Measurements from ENCODE around the gene KAT5.
A peak's percentile ranks its signal among the peaks of the same experiment; 100 is the strongest.
"Not testable (repeated sequence)": the region's sequence is repeated elsewhere in the genome, so short reads cannot be mapped to it uniquely, and the experiment has no call there.

KAT5 gene

DNA sequence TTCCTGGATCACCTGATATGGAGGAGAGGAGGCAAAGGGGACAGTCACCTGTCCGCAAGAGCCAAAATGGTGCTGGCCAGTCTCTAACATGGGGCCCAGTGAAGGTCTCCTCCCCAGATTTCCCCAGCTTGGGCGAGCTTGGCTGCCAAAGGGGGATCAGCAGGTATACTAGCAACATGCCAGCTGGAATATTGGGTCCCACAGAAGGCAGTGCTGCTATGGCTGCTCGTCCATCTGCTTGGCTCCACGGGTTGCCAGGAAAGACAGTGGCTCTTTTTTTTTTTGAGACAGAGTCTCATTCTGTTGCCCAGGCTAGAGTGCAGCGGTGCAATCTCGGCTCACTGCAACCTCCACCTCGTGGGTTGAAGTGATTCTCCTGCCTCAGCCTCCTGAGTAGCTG, 12.7 kb upstream of the KAT5 start:
- Mint-ChIP-seq H3K9me3 (no peaks in the 10 kb centered on the region), H3K27ac (no peak overlapping the region), H3K4me3 (no peak overlapping the region), H3K4me1 (ENCODE audit: low read depth) (no peaks in the 10 kb centered on the region), H3K36me3 (ENCODE audit: low read depth) (no peaks in the 10 kb centered on the region), H3K27me3 (peaks cover 5% of the 10 kb centered on the region)
- no peak for DNase-seq

DNA sequence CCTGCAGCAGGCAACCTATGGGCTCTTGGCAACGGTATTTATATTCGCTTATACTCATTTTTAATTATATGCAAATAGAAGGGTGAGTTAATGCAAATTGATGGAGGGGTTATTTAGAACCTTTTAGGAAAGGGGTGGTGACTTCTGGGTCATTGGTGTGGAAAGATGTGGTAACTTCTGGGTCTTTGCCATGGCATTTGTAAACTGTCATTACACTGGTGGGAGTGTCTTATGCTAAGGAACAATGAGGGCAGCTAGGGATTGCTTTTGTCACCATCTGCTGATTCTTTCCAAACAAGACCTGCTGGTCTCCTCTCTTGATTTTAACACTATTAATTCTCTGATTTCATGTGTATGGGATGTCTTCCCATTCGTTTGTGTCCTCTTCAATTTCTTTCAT, 11.7 kb upstream of the KAT5 start:
- peaks cover 7% of the 10 kb centered on the region for H3K27me3 Mint-ChIP-seq
- H3K27ac Mint-ChIP-seq, result no peak overlapping the region
- no peaks in the 10 kb centered on the region for H3K36me3 Mint-ChIP-seq (ENCODE audit: low read depth)
- DNase-seq, result no peak
- no peaks in the 10 kb centered on the region for H3K4me1 Mint-ChIP-seq (ENCODE audit: low read depth)
- H3K4me3 Mint-ChIP-seq, result no peak overlapping the region
- H3K9me3 Mint-ChIP-seq, result no peaks in the 10 kb centered on the region

DNA sequence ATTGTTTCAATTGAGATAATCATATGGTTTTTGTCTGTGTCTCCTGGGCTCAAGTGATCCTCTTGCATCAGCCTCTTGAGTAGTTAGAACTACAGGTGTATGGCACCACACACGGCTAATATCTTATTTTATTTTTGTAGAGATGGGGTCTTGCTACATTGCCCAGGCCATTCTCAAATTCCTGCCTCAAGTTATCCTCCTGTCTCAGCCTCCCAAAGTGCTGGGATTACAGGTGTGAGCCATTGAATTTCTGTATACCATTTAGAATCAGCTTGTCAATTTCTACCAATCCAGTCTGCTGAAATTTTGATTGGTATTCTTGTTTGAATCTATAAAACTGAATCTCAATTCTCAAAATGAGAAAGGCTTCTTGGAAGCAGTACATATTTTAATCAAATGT, 10.4 kb upstream of the KAT5 start:
- Mint-ChIP-seq H3K4me3 (no peak overlapping the region), H3K27ac (no peak overlapping the region), H3K27me3 (peaks cover 7% of the 10 kb centered on the region), H3K4me1 (ENCODE audit: low read depth) (peaks cover 3% of the 10 kb centered on the region), H3K36me3 (ENCODE audit: low read depth) (no peaks in the 10 kb centered on the region), H3K9me3 (no peaks in the 10 kb centered on the region)
- no peak for DNase-seq

DNA sequence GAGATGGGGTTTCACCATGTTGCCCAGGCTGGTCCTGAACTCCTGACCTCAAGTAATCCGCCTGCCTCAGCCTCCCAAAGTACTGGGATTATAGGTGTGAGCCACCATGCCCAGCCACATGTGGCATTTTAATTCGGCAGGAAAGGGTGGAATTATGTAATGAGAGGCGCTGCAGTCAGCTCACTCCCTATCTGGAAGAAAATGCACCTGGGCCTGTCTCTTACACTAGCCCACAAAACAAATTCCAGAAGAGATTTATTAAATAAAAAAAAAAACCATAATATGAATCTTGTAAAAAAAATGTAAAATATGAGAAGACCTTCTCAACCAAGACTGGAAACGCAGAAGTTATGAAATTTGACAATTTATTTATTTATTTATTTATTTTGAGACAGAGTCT, 8.2 kb upstream of the KAT5 start:
- Mint-ChIP-seq H3K4me1 (ENCODE audit: low read depth) (peaks cover 4% of the 10 kb centered on the region), H3K4me3 (no peak overlapping the region), H3K27ac (no peak overlapping the region), H3K9me3 (no peaks in the 10 kb centered on the region), H3K27me3 (peaks cover 7% of the 10 kb centered on the region), H3K36me3 (ENCODE audit: low read depth) (no peaks in the 10 kb centered on the region)
- no peak for DNase-seq

DNA sequence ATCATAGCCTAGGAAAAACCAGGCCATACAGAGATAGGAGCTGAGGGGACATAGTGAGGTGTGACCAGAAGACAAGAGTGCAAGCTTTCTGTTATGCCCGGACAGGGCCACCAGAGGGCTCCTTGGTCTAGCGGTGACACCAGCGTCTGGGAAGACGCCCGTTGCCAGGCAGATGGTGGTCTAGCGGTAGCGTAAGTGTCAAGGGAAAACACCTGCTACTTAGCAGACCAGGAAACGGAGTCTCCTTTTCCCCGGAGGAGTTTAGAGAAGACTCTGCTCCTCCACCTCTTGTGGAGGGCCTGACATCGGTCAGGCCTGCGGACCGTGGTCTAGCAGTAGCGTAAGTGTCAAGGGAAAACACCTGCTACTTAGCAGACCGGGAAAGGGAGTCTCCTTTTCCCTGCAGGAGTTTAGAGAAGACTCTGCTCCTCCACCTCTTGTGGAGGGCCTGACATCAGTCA, 5.7 kb upstream of the KAT5 start:
- not testable (repeated sequence) for H3K4me3 Mint-ChIP-seq; H3K36me3 Mint-ChIP-seq (ENCODE audit: low read depth); H3K27me3 Mint-ChIP-seq; H3K27ac Mint-ChIP-seq; H3K9me3 Mint-ChIP-seq
- DNase-seq, result peak; percentile 83
- peaks cover 12% of the 10 kb centered on the region for H3K4me1 Mint-ChIP-seq (ENCODE audit: low read depth)

DNA sequence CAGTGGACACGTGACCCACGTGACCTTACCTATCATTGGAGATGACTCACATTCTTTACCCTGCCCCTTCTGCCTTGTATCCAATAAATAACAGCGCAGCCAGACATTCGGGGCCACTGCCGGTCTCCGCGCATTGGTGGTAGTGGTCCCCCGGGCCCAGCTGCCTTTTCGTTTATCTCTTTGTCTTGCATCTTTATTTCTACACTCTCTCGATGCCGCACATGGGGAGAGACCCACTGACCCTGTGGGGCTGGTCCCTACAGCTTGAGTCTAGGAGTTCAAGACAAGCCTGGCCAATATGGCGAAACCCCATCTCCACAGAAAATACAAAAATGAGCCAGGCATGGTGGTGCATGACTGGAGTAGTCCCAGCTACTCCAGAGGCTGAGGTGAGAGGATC, 5.0 kb upstream of the KAT5 start:
- peaks cover 14% of the 10 kb centered on the region for H3K4me1 Mint-ChIP-seq (ENCODE audit: low read depth)
- DNase-seq; H3K4me3 Mint-ChIP-seq; H3K36me3 Mint-ChIP-seq (ENCODE audit: low read depth); H3K9me3 Mint-ChIP-seq; H3K27ac Mint-ChIP-seq; H3K27me3 Mint-ChIP-seq: not testable (repeated sequence)

DNA sequence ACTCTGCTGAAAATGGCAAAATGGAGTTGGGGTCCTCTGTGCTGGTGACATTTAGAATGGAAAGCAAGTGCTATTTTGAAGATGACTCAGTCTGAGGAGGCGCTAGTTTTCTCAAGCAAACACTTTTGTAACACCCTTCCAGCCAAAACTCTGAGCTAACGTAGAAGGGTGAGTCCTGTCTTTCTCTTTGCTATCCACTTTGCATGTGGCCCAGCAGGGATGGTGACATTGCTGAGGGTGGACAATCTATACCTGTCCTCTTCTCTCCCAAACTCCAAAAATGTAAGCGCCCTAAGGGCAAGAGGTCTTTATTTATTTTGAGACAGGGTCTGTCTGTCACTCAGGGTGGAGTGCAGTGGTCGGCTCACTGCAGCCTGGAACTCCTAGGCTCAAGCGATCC, 3.6 kb upstream of the KAT5 start:
- Mint-ChIP-seq H3K4me3 (no peak overlapping the region), H3K9me3 (no peaks in the 10 kb centered on the region), H3K36me3 (ENCODE audit: low read depth) (peaks cover 16% of the 10 kb centered on the region), H3K4me1 (ENCODE audit: low read depth) (peaks cover 23% of the 10 kb centered on the region), H3K27ac (no peak overlapping the region), H3K27me3 (peaks cover 2% of the 10 kb centered on the region)
- no peak for DNase-seq

DNA sequence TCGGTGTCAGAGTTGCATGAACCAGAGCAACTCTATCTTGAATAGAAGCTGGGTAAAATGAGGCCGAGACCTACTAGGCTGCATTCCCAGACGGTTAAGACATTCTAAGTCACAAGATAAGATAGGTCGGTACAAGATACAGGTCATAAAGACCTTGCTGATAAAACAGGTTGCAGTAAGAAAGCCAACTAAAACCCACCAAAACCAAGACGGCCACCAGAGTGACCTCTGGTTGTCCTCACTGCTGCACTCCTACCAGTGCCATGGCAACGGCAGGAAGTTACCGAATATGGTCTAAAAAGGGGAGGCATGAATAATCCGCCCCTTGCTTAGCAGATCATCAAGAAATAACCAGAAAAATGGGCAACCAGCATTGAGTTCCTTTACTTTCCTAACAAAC, 2.4 kb upstream of the KAT5 start:
- peaks cover 28% of the 10 kb centered on the region for H3K36me3 Mint-ChIP-seq (ENCODE audit: low read depth)
- H3K9me3 Mint-ChIP-seq, result no peaks in the 10 kb centered on the region
- DNase-seq, result no peak
- peaks cover 34% of the 10 kb centered on the region for H3K4me1 Mint-ChIP-seq (ENCODE audit: low read depth)
- no peak overlapping the region for H3K27ac Mint-ChIP-seq
- no peaks in the 10 kb centered on the region for H3K27me3 Mint-ChIP-seq
- no peak overlapping the region for H3K4me3 Mint-ChIP-seq

DNA sequence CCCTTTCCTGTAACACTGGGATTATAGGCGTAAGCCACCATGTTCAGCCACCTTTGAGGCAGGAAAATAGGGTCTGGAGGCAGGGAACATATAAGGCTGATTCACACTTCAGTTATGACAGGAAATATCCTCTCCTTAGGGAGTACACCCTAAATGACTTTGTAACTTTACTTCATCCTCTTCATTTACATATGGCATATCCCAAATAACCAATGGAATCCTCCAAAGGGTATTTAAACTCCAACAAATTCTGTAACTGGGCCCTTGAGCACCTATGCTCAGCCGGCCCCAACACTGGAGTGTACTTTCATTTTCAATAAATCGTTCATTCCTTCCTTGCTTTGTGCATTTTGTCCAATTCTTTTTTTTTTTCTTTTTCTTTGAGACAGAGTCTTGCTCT, 1.6 kb upstream of the KAT5 start:
- Mint-ChIP-seq H3K27ac (no peak overlapping the region), H3K4me3 (no peak overlapping the region), H3K27me3 (no peaks in the 10 kb centered on the region), H3K9me3 (no peaks in the 10 kb centered on the region), H3K4me1 (ENCODE audit: low read depth) (peaks cover 39% of the 10 kb centered on the region), H3K36me3 (ENCODE audit: low read depth) (peaks cover 35% of the 10 kb centered on the region)
- no peak for DNase-seq

DNA sequence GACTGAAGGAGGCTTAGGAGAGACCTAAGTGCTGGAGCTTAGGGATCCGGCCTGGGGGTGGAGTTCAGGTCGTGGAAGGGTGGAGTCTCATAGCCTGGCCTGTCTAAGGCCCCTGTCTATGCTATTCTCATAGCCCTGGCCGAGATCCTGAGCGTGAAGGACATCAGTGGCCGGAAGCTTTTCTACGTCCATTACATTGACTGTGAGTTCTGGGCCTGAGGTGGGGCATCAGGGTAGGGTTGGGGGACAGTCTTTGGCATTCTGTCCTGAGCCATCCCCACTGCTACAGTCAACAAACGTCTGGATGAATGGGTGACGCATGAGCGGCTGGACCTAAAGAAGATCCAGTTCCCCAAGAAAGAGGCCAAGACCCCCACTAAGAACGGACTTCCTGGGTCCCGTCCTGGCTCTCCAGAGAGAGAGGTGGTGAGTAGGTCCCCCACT, 603 bp downstream of the KAT5 start:
- Mint-ChIP-seq H3K36me3 (ENCODE audit: low read depth) (peaks cover 56% of the 10 kb centered on the region), H3K4me3 (peak overlapping the region; percentile 87), H3K27me3 (no peaks in the 10 kb centered on the region), H3K4me1 (ENCODE audit: low read depth) (peaks cover 41% of the 10 kb centered on the region), H3K27ac (peak overlapping the region; percentile 100), H3K9me3 (no peaks in the 10 kb centered on the region)
- DNase-seq, result no peak

DNA sequence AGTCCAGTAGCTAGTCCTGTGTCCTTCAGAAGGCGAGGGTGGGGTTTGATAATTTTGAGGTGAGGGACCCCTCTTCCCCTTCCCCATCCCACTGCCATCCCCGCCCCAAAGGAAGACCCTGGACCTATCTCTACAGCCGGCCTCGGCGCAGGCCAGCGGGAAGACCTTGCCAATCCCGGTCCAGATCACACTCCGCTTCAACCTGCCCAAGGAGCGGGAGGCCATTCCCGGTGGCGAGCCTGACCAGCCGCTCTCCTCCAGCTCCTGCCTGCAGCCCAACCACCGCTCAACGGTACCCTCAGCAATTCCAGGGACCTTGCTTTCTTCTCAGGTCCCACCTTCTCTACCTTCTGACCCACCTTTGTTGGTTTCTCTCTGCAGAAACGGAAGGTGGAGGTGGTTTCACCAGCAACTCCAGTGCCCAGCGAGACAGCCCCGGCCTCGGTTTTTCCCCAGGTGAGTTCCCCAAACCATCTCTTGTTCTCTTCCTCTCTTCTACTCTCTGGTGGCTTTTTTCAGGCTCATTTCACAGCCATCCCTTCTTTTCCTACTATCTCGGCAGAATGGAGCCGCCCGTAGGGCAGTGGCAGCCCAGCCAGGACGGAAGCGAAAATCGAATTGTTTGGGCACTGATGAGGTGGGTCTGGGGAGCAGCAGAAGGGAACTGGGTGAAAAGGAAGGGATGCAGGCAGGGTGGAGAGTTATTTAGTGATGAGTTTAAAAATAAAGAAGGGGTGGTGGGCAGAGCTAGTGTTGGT, 1.3 kb downstream of the KAT5 start:
- Mint-ChIP-seq H3K4me3 (peak overlapping the region; percentile 87), H3K4me1 (ENCODE audit: low read depth) (peaks cover 48% of the 10 kb centered on the region), H3K9me3 (no peaks in the 10 kb centered on the region), H3K27ac (peak overlapping the region; percentile 100), H3K27me3 (no peaks in the 10 kb centered on the region), H3K36me3 (ENCODE audit: low read depth) (peaks cover 64% of the 10 kb centered on the region)
- no peak for DNase-seq

DNA sequence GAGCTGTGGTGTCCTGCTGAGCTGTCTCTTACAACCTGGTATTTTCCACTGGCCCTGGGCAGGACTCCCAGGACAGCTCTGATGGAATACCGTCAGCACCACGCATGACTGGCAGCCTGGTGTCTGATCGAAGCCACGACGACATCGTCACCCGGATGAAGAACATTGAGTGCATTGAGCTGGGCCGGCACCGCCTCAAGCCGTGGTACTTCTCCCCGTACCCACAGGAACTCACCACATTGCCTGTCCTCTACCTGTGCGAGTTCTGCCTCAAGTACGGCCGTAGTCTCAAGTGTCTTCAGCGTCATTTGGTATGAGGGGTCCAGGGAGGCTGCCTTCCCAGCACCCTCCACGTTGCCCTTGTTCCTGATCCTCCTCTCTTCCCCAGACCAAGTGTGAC, 2.4 kb downstream of the KAT5 start:
- DNase-seq, result no peak
- H3K27me3 Mint-ChIP-seq, result no peaks in the 10 kb centered on the region
- peaks cover 74% of the 10 kb centered on the region for H3K36me3 Mint-ChIP-seq (ENCODE audit: low read depth)
- no peak overlapping the region for H3K4me3 Mint-ChIP-seq
- H3K9me3 Mint-ChIP-seq, result no peaks in the 10 kb centered on the region
- peak overlapping the region; percentile 32 for H3K27ac Mint-ChIP-seq
- H3K4me1 Mint-ChIP-seq (ENCODE audit: low read depth), result peaks cover 58% of the 10 kb centered on the region

DNA sequence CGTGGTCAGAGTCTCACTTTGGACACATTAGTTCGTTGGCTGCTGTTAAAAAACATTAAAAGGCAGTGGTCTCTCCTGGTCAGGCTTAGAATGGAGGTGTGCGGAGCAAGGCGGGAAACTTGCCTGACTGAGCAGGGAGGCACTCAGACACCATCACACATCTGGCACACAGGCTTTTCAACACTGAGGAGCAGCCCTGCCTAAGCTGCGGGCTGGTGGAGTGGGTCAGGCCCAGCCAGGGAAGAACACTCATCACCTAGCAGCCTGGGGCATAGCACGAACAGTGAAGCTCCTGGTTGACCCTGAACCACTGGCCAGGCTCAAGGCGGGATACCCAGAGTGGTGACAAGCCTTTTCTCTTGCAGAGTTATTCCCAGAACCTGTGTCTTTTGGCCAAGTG, 4.2 kb downstream of the KAT5 start:
- peaks cover 53% of the 10 kb centered on the region for H3K4me1 Mint-ChIP-seq (ENCODE audit: low read depth)
- H3K9me3 Mint-ChIP-seq, result no peaks in the 10 kb centered on the region
- peak overlapping the region; percentile 86 for H3K27ac Mint-ChIP-seq
- H3K27me3 Mint-ChIP-seq, result no peaks in the 10 kb centered on the region
- peaks cover 83% of the 10 kb centered on the region for H3K36me3 Mint-ChIP-seq (ENCODE audit: low read depth)
- DNase-seq, result no peak
- no peak overlapping the region for H3K4me3 Mint-ChIP-seq

DNA sequence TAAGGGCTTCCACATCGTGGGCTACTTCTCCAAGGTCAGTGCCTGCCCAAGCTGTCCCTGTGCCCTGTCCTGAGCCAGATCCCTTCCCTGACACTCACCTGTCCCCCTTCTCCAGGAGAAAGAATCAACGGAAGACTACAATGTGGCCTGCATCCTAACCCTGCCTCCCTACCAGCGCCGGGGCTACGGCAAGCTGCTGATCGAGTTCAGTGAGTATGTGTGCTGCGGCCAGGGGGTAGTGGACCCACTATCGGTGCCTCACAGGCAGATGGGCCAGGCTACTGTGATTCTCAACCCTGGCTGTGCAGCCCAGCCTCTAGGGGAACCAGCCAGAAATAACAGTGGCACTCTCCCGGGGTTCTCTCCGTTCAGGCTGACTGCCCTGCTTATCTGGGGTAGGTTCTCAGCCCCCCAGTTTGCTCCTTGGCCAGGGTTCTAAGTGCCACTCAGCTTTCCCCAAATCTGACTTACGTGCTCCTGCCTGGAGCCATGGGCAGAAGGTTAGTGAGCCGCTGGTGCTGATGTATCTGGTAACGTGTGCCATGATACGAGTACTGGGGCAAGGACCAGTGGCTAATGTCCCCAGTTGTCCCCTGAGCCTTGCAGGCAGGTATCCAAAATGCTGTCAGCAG, 4.8 kb downstream of the KAT5 start:
- peak overlapping the region; percentile 92 for H3K27ac Mint-ChIP-seq
- H3K4me1 Mint-ChIP-seq (ENCODE audit: low read depth), result peaks cover 51% of the 10 kb centered on the region
- H3K9me3 Mint-ChIP-seq, result no peaks in the 10 kb centered on the region
- H3K27me3 Mint-ChIP-seq, result no peaks in the 10 kb centered on the region
- H3K4me3 Mint-ChIP-seq, result no peak overlapping the region
- H3K36me3 Mint-ChIP-seq (ENCODE audit: low read depth), result peaks cover 81% of the 10 kb centered on the region
- DNase-seq, result no peak

DNA sequence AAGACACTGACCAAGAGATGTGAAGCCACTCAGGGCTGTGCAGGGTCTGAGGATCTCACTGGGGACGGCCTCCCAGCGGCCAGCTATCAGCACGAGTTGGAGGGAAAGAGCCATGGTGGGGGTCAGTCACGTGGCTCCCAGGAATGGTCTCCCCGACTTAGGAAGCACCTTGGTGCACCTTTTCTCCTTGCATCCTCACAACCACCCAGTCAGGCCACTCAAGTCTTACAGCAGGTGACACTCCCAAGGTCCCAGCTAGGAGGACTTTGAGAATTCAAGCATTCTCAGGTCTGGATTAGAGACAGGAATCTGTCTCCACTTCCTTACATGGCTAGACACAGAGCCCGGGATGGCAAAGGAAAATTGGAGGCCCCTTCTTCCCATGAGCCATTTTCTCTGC, 5.9 kb downstream of the KAT5 start:
- peak overlapping the region; percentile 95 for H3K4me3 Mint-ChIP-seq
- H3K36me3 Mint-ChIP-seq (ENCODE audit: low read depth), result peaks cover 73% of the 10 kb centered on the region
- no peak for DNase-seq
- peaks cover 47% of the 10 kb centered on the region for H3K4me1 Mint-ChIP-seq (ENCODE audit: low read depth)
- H3K27me3 Mint-ChIP-seq, result no peaks in the 10 kb centered on the region
- H3K9me3 Mint-ChIP-seq, result no peaks in the 10 kb centered on the region
- H3K27ac Mint-ChIP-seq, result peak overlapping the region; percentile 92
